ENCODE measurements around the gene CDK10. TPM values are rescaled to one million over a fixed set of nuclear protein-coding genes. Genes with fewer than 3 reads are reported as not detected.
"Not testable (repeated sequence)": the region's sequence is repeated elsewhere in the genome, so short reads cannot be mapped to it uniquely, and the experiment has no call there.

CDK10 gene
- total RNA-seq, 1 donor from 2014 or later, result 56.9 TPM

DNA sequence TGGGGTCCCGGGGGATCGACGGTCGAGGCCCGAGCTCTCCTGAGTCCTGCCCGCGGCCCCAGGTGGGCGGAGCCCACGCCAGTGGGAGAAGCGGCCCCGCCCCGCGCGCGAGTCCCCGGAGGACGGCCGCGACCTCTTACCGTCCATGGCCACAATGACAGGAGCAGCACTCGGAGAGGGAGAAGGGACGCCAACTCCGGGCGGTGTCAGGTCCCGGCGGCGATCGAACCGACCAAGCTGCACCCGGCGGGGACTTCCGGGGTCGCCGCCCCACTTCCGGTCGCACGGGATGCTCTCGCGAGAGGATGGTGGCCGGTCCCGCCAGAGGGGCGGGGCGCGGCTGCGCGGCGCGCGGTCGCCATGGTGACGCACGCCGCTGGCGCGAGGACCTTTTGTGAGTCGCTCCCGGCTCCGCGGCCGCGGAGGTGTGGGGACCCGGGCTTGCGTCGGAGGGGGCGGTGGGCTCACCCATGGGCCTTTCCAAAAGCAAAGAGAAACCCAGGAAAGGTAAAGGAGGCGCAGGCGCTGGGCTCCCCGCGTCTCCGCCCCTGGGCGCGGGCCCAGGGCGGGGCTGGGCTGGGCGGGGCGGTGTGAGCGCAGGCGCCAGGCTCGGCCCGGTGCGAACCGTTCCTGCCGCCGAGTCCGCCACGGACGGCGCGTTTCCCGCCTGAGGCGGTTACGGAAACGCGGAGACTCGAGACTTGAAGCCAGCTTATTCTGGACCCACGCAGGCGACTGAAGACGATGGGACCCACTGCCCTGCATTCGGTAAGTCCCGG is 28.9 kb upstream of the CDK10 start, which contains the start of the genes CHMP1A and SPATA33:
CHMP1A (minus strand) TSS at position 267 of the 779 bp plus-strand sequence; CDS start at position 147, 120 bp downstream.
SPATA33 (plus strand) TSS at position 395 of the 779 bp plus-strand sequence; CDS start at position 471, 76 bp downstream.
- TF ChIP-seq, protein P1, sequence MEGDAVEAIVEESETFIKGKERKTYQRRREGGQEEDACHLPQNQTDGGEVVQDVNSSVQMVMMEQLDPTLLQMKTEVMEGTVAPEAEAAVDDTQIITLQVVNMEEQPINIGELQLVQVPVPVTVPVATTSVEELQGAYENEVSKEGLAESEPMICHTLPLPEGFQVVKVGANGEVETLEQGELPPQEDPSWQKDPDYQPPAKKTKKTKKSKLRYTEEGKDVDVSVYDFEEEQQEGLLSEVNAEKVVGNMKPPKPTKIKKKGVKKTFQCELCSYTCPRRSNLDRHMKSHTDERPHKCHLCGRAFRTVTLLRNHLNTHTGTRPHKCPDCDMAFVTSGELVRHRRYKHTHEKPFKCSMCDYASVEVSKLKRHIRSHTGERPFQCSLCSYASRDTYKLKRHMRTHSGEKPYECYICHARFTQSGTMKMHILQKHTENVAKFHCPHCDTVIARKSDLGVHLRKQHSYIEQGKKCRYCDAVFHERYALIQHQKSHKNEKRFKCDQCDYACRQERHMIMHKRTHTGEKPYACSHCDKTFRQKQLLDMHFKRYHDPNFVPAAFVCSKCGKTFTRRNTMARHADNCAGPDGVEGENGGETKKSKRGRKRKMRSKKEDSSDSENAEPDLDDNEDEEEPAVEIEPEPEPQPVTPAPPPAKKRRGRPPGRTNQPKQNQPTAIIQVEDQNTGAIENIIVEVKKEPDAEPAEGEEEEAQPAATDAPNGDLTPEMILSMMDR (IDR thresholded peaks at IDR 0.05; ENCODE audit: partially characterized antibody, unreplicated experiment), result no peak
- Mint-ChIP-seq H3K27ac (ENCODE audit: unreplicated experiment) (peak within 1 kb of the TSS; percentile 29), H3K27me3 (ENCODE audit: unreplicated experiment) (peaks cover 5% of the 10 kb centered on the region), H3K4me1 (ENCODE audit: low read depth, unreplicated experiment) (peaks cover 5% of the 10 kb centered on the region), H3K36me3 (ENCODE audit: unreplicated experiment) (peaks cover 7% of the 10 kb centered on the region), H3K9me3 (ENCODE audit: unreplicated experiment) (peaks cover 6% of the 10 kb centered on the region), H3K4me3 (ENCODE audit: unreplicated experiment) (peak within 1 kb of the TSS; percentile 91)
- peak; percentile 95 for DNase-seq

DNA sequence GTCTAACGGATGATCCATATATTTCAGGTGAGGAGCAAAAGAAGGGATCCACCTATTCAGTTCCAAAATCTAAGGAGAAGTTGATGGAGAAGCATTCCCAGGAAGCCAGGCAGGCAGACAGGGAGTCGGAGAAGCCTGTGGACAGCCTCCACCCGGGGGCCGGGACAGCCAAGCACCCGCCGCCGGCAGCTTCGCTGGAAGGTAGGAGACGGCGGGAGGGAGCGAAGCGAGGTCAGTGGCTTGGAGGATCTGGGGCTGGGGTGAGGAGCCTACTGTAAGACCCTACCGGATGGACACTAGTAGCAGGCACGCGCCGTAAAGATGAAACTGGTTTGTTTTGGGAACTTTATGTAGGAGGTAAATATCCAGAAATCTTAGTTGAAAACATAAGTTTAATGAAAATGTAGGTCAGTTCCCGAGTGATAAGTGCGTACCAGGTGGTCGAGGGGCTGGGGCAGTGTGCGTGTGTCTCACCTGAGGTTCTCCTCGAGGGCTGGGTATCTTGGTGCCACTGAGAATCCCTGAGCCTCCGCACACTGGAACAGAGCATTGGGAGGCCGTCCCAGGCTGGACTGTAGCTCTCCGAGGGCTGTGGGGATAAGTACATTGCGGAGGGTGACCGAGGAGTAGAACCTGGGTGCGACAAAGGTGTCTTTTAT is 28.1 kb upstream of the CDK10 start:
- Mint-ChIP-seq H3K4me1 (ENCODE audit: low read depth, unreplicated experiment) (peaks cover 5% of the 10 kb centered on the region), H3K36me3 (ENCODE audit: unreplicated experiment) (peaks cover 7% of the 10 kb centered on the region), H3K27me3 (ENCODE audit: unreplicated experiment) (peaks cover 5% of the 10 kb centered on the region), H3K4me3 (ENCODE audit: unreplicated experiment) (peak overlapping the region; percentile 91), H3K9me3 (ENCODE audit: unreplicated experiment) (peaks cover 7% of the 10 kb centered on the region), H3K27ac (ENCODE audit: unreplicated experiment) (peak overlapping the region; percentile 29)
- TF ChIP-seq, protein P1 (IDR thresholded peaks at IDR 0.05; ENCODE audit: partially characterized antibody, unreplicated experiment), result no peak
- peak; percentile 47 for DNase-seq

DNA sequence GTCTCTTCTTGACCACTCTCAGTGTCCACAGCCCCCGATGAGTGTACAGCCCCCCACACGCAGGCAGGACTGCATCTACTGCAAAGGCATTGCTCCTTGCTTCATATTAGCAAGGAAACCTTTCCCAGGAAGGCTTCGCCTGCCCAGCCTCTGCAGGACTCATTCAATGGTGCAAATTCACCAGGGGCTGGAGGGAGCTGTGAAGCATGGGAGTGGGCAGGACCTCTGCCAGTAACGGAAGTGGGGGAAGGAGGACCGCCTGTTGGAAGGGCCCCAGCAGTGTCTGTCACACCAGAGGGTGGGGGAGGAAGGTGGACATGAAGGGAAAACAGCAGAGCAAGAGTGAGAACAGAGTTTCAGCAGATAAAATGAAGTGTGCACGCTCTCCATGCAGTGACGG is 26.3 kb upstream of the CDK10 start:
- no peak overlapping the region for H3K4me3 Mint-ChIP-seq (ENCODE audit: unreplicated experiment)
- TF ChIP-seq, protein P1 (IDR thresholded peaks at IDR 0.05; ENCODE audit: partially characterized antibody, unreplicated experiment), result no peak
- no peak overlapping the region for H3K27ac Mint-ChIP-seq (ENCODE audit: unreplicated experiment)
- H3K4me1 Mint-ChIP-seq (ENCODE audit: low read depth, unreplicated experiment), result peaks cover 5% of the 10 kb centered on the region
- H3K27me3 Mint-ChIP-seq (ENCODE audit: unreplicated experiment), result peaks cover 7% of the 10 kb centered on the region
- no peak for DNase-seq
- peaks cover 9% of the 10 kb centered on the region for H3K9me3 Mint-ChIP-seq (ENCODE audit: unreplicated experiment)
- peaks cover 12% of the 10 kb centered on the region for H3K36me3 Mint-ChIP-seq (ENCODE audit: unreplicated experiment)

DNA sequence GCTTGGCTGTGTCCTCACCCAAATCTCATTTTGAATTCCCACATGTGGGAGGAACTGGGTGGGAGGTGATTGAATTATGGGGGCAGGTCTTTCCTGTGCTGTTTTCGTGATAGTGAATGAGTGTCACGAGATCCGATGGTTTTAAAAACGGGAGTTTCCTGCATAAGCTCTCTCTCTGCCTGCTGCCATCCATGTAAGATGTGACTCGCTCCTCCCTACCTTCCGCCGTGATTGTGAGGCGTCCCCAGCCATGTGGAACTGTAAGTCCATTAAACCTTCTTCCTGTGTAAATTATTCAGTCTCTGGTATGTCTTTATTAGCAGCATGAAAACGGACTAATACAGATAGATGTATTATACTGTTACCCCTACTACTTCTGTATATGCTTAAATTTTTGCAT is 25.3 kb upstream of the CDK10 start:
- H3K36me3 Mint-ChIP-seq (ENCODE audit: unreplicated experiment), result peaks cover 14% of the 10 kb centered on the region
- no peak overlapping the region for H3K4me3 Mint-ChIP-seq (ENCODE audit: unreplicated experiment)
- TF ChIP-seq, protein P1 (IDR thresholded peaks at IDR 0.05; ENCODE audit: partially characterized antibody, unreplicated experiment), result no peak
- peaks cover 12% of the 10 kb centered on the region for H3K9me3 Mint-ChIP-seq (ENCODE audit: unreplicated experiment)
- H3K27me3 Mint-ChIP-seq (ENCODE audit: unreplicated experiment), result peaks cover 6% of the 10 kb centered on the region
- H3K27ac Mint-ChIP-seq (ENCODE audit: unreplicated experiment), result no peak overlapping the region
- DNase-seq, result no peak
- peaks cover 5% of the 10 kb centered on the region for H3K4me1 Mint-ChIP-seq (ENCODE audit: low read depth, unreplicated experiment)

DNA sequence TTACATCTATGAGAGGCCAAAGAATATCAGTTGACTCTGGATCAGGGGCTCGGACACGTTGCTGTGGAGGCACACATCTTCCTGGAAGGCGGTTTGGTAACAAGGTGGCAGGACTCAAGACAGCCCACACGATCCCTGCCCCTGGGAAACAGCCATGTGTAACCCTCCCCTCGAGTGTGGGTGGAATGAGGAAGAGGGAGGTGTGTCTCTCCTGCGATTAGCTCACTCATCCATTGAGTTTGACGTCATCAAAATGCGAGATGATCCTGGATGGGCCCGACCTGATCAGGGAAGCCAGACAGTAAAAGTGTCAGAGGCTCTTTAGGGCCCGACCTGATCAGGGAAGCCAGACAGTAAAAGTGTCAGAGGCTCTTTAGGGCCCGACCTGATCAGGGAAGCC is 22.3 kb upstream of the CDK10 start:
- Mint-ChIP-seq H3K36me3 (ENCODE audit: unreplicated experiment) (peaks cover 19% of the 10 kb centered on the region), H3K9me3 (ENCODE audit: unreplicated experiment) (peaks cover 12% of the 10 kb centered on the region)
- H3K27me3 Mint-ChIP-seq (ENCODE audit: unreplicated experiment); DNase-seq; H3K4me3 Mint-ChIP-seq (ENCODE audit: unreplicated experiment); H3K27ac Mint-ChIP-seq (ENCODE audit: unreplicated experiment); H3K4me1 Mint-ChIP-seq (ENCODE audit: low read depth, unreplicated experiment): not testable (repeated sequence)

Measured in glutamatergic neuron (in vitro differentiated cells).